HepG2 (cell line): Measurements from ENCODE around the gene HAUS1. TPM values are rescaled to one million over a fixed set of nuclear protein-coding genes. Genes with fewer than 3 reads are reported as not detected.
A peak's percentile ranks its signal among the peaks of the same experiment; 100 is the strongest.

ENCODE experiments used
- GTF3A ChIP-seq: sonication (generic); formaldehyde crosslinking; conservative IDR thresholded peaks from 2 replicates; pipeline ENCODE4 v1.4.0; 2020; ENCODE audit warnings: mild to moderate bottlenecking, missing genetic modification reagents
- HHEX ChIP-seq: IDR thresholded peaks from 2 replicates; pipeline ENCODE4 v1.6.1; 2016; ENCODE audit warnings: control low read depth
- JARID2 ChIP-seq: sonication (generic); formaldehyde crosslinking; IDR thresholded peaks from 2 replicates; pipeline ENCODE4 v1.8.1; 2023; ENCODE audit warnings: missing genetic modification reagents, inconsistent platforms; ENCODE audit not compliant: insufficient replicate concordance
- KAT8 ChIP-seq: IDR thresholded peaks from 2 replicates; pipeline ENCODE4 v1.6.1; 2016; ENCODE audit warnings: missing genetic modification reagents, missing compliant biosample characterization
- KLF12 ChIP-seq: sonication (generic); formaldehyde crosslinking; IDR thresholded peaks from 2 replicates; pipeline ENCODE4 v1.4.0; 2020; ENCODE audit warnings: missing genetic modification reagents, borderline replicate concordance
- MEIS1 ChIP-seq: sonication (generic); formaldehyde crosslinking; IDR thresholded peaks from 2 replicates; pipeline ENCODE4 v1.9.0; 2021; ENCODE audit warnings: mild to moderate bottlenecking, missing genetic modification reagents, moderate library complexity, borderline replicate concordance
- NFATC3 ChIP-seq: sonication (generic); formaldehyde crosslinking; IDR thresholded peaks from 2 replicates; pipeline ENCODE4 v1.5.1; 2020; ENCODE audit warnings: mild to moderate bottlenecking, missing genetic modification reagents
- PITX1 ChIP-seq: sonication (generic); formaldehyde crosslinking; IDR thresholded peaks from 2 replicates; pipeline ENCODE4 v1.5.1; 2020; ENCODE audit warnings: mild to moderate bottlenecking, missing genetic modification reagents
- SNRNP70 ChIP-seq: fragments of 200-400 bp; formaldehyde crosslinking; IDR thresholded peaks from 2 replicates; pipeline ENCODE4 v1.6.1; 2017; ENCODE audit warnings: mild to moderate bottlenecking, low read depth, low read length, moderate library complexity
- ZNF468 ChIP-seq: sonication (generic); formaldehyde crosslinking; IDR thresholded peaks from 2 replicates; pipeline ENCODE4 v1.8.0; 2022; ENCODE audit warnings: mild to moderate bottlenecking, moderate library complexity, missing genetic modification reagents
- ZNF556 ChIP-seq: sonication (generic); formaldehyde crosslinking; IDR thresholded peaks from 2 replicates; pipeline ENCODE4 v1.4.0; 2020; ENCODE audit warnings: mild to moderate bottlenecking, missing genetic modification reagents, borderline replicate concordance
- ZNF614 ChIP-seq: IDR thresholded peaks from 2 replicates; pipeline ENCODE4 v1.6.1; 2018; ENCODE audit warnings: missing biosample characterization, missing genetic modification reagents, inconsistent platforms, borderline replicate concordance
- ZNF737 ChIP-seq: sonication (generic); formaldehyde crosslinking; IDR thresholded peaks from 2 replicates; pipeline ENCODE4 v1.5.0; 2020; ENCODE audit warnings: missing genetic modification reagents, mild to moderate bottlenecking, borderline replicate concordance
- ZSCAN29 ChIP-seq: sonication (generic); formaldehyde crosslinking; conservative IDR thresholded peaks from 2 replicates; pipeline ENCODE4 v1.4.0; 2020; ENCODE audit warnings: mild to moderate bottlenecking, missing genetic modification reagents
- polyA plus RNA-seq, 8 experiments: library from polyadenylated mRNA; depleted of rRNA in 3 of 8; stranded (reverse) in 7 of 8; unstranded in 1 of 8; fragments of >200 nt; fragmentation: Illumina TruSeq in 4 of 8; extraction: Trizol in 4 of 8; gene quantifications; 2 replicates each; pipeline versions ENCODE4 v1.2.1 to v1.2.3, GENCODE V29; 2011 to 2016; ENCODE audit warnings: low read depth in 4 of 8, missing spikeins in 1 of 8, mixed read lengths in 1 of 8; ENCODE audit not compliant: insufficient read depth in 1 of 8
- total RNA-seq, 5 experiments: library from RNA; depleted of rRNA; stranded (reverse); fragments of >200 nt; fragmentation: Illumina TruSeq; extraction: Trizol; gene quantifications; 2 replicates each; pipeline ENCODE4 v1.2.3, GENCODE V29; 2016; ENCODE audit warnings: low read depth in 1 of 5
- TF ChIP-seq, protein P1 (sequence below): sonication (generic); formaldehyde crosslinking; conservative IDR thresholded peaks from 2 replicates; pipeline ENCODE4 v1.5.0; 2020; ENCODE audit warnings: missing genetic modification reagents
- TF ChIP-seq, protein P2 (sequence below): sonication (generic); formaldehyde crosslinking; IDR thresholded peaks from 2 replicates; pipeline ENCODE4 v1.8.0; 2022; ENCODE audit warnings: missing genetic modification reagents, mild to moderate bottlenecking, moderate library complexity, borderline replicate concordance
- TF ChIP-seq, protein P3 (sequence below): IDR thresholded peaks from 2 replicates; pipeline ENCODE4 v1.6.1; 2016; ENCODE audit warnings: low read depth, missing genetic modification reagents, missing compliant biosample characterization
- TF ChIP-seq, protein P4 (sequence below): sonication (generic); formaldehyde crosslinking; IDR thresholded peaks from 2 replicates; pipeline ENCODE4 v1.4.0; 2020; ENCODE audit warnings: missing genetic modification reagents

Gene HAUS1
- total and polyA plus RNA-seq, 2 of the 13 experiments (the other 11 are each of a cell fraction or from before 2014, with no cell fraction given), result 20.6 to 59.2 TPM

DNA sequence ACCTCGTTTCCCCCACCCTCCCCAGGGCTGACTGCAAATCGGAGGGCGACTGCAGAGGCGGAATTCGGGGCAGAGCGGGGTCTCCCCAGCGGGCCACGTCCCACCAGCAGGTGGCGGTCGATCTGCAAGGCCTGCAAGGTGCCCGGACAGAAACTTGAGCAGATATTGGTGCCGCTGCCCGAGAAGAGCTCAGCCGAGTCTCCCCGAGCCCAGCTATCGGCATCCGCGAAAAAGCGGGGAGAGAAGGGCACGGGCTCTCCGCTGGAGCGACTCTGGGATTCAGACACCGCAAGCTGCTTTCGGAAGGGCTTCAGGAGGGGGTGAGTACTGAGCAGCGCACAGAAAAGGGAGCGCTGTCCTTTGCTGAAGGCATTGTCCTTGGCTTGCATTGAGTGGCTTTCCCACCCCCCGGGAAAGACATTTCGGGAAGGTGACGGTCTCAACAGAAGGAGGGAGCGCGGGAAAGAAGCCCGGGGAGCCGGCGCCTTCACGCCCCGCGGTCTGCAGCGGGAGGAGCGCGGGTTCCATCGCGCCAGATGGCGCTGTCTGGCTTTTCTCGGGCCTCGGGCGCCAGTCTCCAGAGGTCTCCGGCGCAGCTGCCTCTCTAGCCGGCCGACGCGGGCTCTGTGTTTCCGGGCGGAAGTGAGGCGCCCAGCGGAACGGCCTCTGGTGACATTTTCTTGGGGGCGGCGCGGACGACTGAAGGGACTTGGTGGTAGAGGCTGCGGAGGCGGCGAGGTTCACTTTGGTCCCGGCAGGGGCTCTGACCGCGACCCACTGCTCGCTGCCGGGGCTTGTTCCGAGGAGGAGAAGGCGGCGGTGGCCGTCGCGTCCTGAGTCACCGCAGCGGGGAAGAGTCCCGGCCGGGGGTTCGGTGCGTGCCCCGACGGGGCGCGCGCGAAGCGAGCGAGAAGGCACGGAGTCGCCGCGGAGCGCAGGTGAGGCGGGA lies 69.5 kb downstream of the HAUS1 start (continued):
- TF ChIP-seq ZSCAN29 (CRISPR knock-in tag) (peak; percentile 47; the same call in 1 of the 2 replicates), ZNF556 (CRISPR knock-in tag) (no peak; the same call in 1 of the 2 replicates), HHEX (CRISPR knock-in tag) (no peak), PITX1 (CRISPR knock-in tag) (peak; percentile 57), SNRNP70 (no peak), NFATC3 (CRISPR knock-in tag) (no peak), ZNF614 (CRISPR knock-in tag) (0 out of 2 replicates have a peak, but pooled peaks have one; percentile 74), JARID2 (CRISPR knock-in tag) (no peak), GTF3A (CRISPR knock-in tag) (0 out of 2 replicates have a peak, but pooled peaks have one; percentile 34), KLF12 (CRISPR knock-in tag) (peak; percentile 46), KAT8 (CRISPR knock-in tag) (peak; percentile 97), ZNF468 (CRISPR knock-in tag) (no peak), ZNF737 (CRISPR knock-in tag) (no peak), MEIS1 (CRISPR knock-in tag) (peak; percentile 61; the same call in 1 of the 2 replicates)
- TF ChIP-seq, protein P1, sequence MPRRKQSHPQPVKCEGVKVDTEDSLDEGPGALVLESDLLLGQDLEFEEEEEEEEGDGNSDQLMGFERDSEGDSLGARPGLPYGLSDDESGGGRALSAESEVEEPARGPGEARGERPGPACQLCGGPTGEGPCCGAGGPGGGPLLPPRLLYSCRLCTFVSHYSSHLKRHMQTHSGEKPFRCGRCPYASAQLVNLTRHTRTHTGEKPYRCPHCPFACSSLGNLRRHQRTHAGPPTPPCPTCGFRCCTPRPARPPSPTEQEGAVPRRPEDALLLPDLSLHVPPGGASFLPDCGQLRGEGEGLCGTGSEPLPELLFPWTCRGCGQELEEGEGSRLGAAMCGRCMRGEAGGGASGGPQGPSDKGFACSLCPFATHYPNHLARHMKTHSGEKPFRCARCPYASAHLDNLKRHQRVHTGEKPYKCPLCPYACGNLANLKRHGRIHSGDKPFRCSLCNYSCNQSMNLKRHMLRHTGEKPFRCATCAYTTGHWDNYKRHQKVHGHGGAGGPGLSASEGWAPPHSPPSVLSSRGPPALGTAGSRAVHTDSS (CRISPR knock-in tag), result no peak
- TF ChIP-seq, protein P2, sequence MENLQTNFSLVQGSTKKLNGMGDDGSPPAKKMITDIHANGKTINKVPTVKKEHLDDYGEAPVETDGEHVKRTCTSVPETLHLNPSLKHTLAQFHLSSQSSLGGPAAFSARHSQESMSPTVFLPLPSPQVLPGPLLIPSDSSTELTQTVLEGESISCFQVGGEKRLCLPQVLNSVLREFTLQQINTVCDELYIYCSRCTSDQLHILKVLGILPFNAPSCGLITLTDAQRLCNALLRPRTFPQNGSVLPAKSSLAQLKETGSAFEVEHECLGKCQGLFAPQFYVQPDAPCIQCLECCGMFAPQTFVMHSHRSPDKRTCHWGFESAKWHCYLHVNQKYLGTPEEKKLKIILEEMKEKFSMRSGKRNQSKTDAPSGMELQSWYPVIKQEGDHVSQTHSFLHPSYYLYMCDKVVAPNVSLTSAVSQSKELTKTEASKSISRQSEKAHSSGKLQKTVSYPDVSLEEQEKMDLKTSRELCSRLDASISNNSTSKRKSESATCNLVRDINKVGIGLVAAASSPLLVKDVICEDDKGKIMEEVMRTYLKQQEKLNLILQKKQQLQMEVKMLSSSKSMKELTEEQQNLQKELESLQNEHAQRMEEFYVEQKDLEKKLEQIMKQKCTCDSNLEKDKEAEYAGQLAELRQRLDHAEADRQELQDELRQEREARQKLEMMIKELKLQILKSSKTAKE (CRISPR knock-in tag), result no peak; the same call in 1 of the 2 replicates
- TF ChIP-seq, protein P3, sequence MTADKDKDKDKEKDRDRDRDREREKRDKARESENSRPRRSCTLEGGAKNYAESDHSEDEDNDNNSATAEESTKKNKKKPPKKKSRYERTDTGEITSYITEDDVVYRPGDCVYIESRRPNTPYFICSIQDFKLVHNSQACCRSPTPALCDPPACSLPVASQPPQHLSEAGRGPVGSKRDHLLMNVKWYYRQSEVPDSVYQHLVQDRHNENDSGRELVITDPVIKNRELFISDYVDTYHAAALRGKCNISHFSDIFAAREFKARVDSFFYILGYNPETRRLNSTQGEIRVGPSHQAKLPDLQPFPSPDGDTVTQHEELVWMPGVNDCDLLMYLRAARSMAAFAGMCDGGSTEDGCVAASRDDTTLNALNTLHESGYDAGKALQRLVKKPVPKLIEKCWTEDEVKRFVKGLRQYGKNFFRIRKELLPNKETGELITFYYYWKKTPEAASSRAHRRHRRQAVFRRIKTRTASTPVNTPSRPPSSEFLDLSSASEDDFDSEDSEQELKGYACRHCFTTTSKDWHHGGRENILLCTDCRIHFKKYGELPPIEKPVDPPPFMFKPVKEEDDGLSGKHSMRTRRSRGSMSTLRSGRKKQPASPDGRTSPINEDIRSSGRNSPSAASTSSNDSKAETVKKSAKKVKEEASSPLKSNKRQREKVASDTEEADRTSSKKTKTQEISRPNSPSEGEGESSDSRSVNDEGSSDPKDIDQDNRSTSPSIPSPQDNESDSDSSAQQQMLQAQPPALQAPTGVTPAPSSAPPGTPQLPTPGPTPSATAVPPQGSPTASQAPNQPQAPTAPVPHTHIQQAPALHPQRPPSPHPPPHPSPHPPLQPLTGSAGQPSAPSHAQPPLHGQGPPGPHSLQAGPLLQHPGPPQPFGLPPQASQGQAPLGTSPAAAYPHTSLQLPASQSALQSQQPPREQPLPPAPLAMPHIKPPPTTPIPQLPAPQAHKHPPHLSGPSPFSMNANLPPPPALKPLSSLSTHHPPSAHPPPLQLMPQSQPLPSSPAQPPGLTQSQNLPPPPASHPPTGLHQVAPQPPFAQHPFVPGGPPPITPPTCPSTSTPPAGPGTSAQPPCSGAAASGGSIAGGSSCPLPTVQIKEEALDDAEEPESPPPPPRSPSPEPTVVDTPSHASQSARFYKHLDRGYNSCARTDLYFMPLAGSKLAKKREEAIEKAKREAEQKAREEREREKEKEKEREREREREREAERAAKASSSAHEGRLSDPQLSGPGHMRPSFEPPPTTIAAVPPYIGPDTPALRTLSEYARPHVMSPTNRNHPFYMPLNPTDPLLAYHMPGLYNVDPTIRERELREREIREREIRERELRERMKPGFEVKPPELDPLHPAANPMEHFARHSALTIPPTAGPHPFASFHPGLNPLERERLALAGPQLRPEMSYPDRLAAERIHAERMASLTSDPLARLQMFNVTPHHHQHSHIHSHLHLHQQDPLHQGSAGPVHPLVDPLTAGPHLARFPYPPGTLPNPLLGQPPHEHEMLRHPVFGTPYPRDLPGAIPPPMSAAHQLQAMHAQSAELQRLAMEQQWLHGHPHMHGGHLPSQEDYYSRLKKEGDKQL, result no peak
- TF ChIP-seq, protein P4, sequence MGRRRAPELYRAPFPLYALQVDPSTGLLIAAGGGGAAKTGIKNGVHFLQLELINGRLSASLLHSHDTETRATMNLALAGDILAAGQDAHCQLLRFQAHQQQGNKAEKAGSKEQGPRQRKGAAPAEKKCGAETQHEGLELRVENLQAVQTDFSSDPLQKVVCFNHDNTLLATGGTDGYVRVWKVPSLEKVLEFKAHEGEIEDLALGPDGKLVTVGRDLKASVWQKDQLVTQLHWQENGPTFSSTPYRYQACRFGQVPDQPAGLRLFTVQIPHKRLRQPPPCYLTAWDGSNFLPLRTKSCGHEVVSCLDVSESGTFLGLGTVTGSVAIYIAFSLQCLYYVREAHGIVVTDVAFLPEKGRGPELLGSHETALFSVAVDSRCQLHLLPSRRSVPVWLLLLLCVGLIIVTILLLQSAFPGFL (CRISPR knock-in tag), result no peak
